Placental pericyte (primary cell): Measurements from ENCODE around the gene SVOPL. TPM values are rescaled to one million over a fixed set of nuclear protein-coding genes. Genes with fewer than 3 reads are reported as not detected.

ENCODE experiments used
- small RNA-seq: library from RNA; depleted of rRNA; stranded (forward); fragments of <200 nt; gene quantifications from one replicate; pipeline ENCODE3, GENCODE V24; 2012; ENCODE audit warnings: low replicate concordance
- total RNA-seq: library from RNA; depleted of rRNA; stranded (reverse); fragments of >200 nt; gene quantifications from 2 replicates; pipeline ENCODE4 v1.2.3, GENCODE V29; 2012

SVOPL gene
- under 0.01 TPM in 1 of 2 replicates, not detected in the other for total RNA-seq

GRCh38 chr7:138700857-138701536 lies at the start of gene SVOPL:
SVOPL (minus strand) TSS chr7:138701362; CDS start chr7:138679045, 22,317 bp downstream.

Small RNA genes within 50 kb of the gene (small RNA-seq; reads per million reads assigned to genes)
- not detected for gene RF00561

Other genes with a start within 250 kb of the SVOPL start
- 18.0 and 24.7 TPM in 2 replicates for gene TRIM24, start 241.1 kb downstream of the SVOPL start, total RNA-seq
- gene TMEM213, start 96.6 kb upstream of the SVOPL start, total RNA-seq: not detected in 2 replicates
- gene ATP6V0A4, start 96.8 kb upstream of the SVOPL start, total RNA-seq: 0.14 and 0.22 TPM in 2 replicates